MV-4-11 (cell line): ENCODE results near the gene SUGCT.

Experiments used
- DNase-seq: peaks from one replicate; lab custom pipeline; 2025; lab: John Stamatoyannopoulos, UW

Gene SUGCT

GRCh38 chr7:40777730-40778312 lies 643.0 kb downstream of the SUGCT start:
- no peak for DNase-seq

- DNase-seq, result no peak
These were observed 645.7 kb downstream of the SUGCT start for GRCh38 chr7:40780460-40780859.

GRCh38 chr7:40782836-40783235 lies 648.0 kb downstream of the SUGCT start:
- no peak for DNase-seq

GRCh38 chr7:40784176-40784575 lies 649.4 kb downstream of the SUGCT start:
- no peak for DNase-seq

GRCh38 chr7:40786909-40787308 lies 652.1 kb downstream of the SUGCT start:
- DNase-seq, result no peak

GRCh38 chr7:40793132-40793531 lies 658.3 kb downstream of the SUGCT start:
- DNase-seq, result no peak

GRCh38 chr7:40795607-40796006 lies 660.8 kb downstream of the SUGCT start:
- no peak for DNase-seq

- no peak for DNase-seq
These were observed 661.9 kb downstream of the SUGCT start for GRCh38 chr7:40796723-40797122.

- DNase-seq, result no peak
These were observed 663.8 kb downstream of the SUGCT start for GRCh38 chr7:40798613-40799012.

GRCh38 chr7:40799493-40800403 lies 664.9 kb downstream of the SUGCT start:
- DNase-seq, result no peak

- no peak for DNase-seq
These were observed 666.0 kb downstream of the SUGCT start for GRCh38 chr7:40800771-40801170.

GRCh38 chr7:40802497-40802896 lies 667.7 kb downstream of the SUGCT start:
- peak; percentile 89 for DNase-seq

GRCh38 chr7:40804477-40805215 lies 669.8 kb downstream of the SUGCT start:
- no peak for DNase-seq

- DNase-seq, result no peak
These were observed 670.6 kb downstream of the SUGCT start for GRCh38 chr7:40805361-40805760.

- no peak for DNase-seq
These were observed 673.7 kb downstream of the SUGCT start for GRCh38 chr7:40808378-40808942.

GRCh38 chr7:40810274-40810673 lies 675.5 kb downstream of the SUGCT start:
- no peak for DNase-seq

GRCh38 chr7:40811666-40812065 lies 676.9 kb downstream of the SUGCT start:
- no peak for DNase-seq

- no peak for DNase-seq
These were observed 680.2 kb downstream of the SUGCT start for GRCh38 chr7:40815022-40815421.

- no peak for DNase-seq
These were observed 680.7 kb downstream of the SUGCT start for GRCh38 chr7:40815512-40815911.

- no peak for DNase-seq
These were observed 688.1 kb downstream of the SUGCT start for GRCh38 chr7:40822861-40823260.

GRCh38 chr7:40824461-40824860 lies 689.7 kb downstream of the SUGCT start:
- no peak for DNase-seq

GRCh38 chr7:40826411-40827221 lies 691.8 kb downstream of the SUGCT start:
- DNase-seq, result no peak
